GM12891 (cell line): ENCODE results near the gene EXOC4.

ENCODE experiments used
- PAX5 ChIP-seq: IDR thresholded peaks from 2 replicates; pipeline ENCODE4 v1.6.1; 2011; ENCODE audit warnings: low read length, moderate library complexity, mild to moderate bottlenecking; ENCODE audit not compliant: insufficient read depth, severe bottlenecking
- POLR2A ChIP-seq: IDR thresholded peaks from 2 replicates; pipeline ENCODE4 v1.6.1; 2011; ENCODE audit warnings: low read depth, low read length, control low read depth
- POLR2AphosphoS5 ChIP-seq: IDR thresholded peaks from 2 replicates; pipeline ENCODE4 v1.6.1; 2011; ENCODE audit warnings: low read depth, low read length, control low read depth
- SPI1 ChIP-seq: IDR thresholded peaks from 2 replicates; pipeline ENCODE4 v1.6.1; 2011; ENCODE audit warnings: low read depth, low read length, control low read depth
- TAF1 ChIP-seq: IDR thresholded peaks from 2 replicates; pipeline ENCODE4 v1.6.1; 2011; ENCODE audit warnings: low read depth, low read length, control low read depth

DNA sequence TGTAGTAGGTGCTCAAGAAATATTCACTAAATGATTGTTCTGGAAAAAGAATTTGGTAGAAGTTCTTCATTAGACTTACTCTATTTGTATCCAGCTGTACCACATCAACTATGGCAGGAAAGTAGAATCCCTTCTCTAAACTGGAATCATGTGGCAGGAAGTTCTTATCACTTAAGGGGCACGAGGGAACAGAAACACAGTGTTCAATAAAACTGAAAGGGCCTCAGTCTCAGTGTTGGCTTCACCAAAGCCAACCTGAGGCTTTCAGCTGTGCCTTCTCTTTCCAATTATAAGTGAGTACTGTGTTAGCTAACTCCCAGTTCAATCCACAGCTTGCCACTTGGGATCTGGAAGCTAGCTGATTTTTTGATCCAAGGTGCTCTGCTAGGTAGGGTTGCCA lies 616.7 kb downstream of the EXOC4 start:
- TF ChIP-seq TAF1 (no peak), POLR2A (no peak), POLR2AphosphoS5 (no peak), PAX5 (no peak), SPI1 (no peak)
